A204.1 (cell line): Measurements from ENCODE around the gene HPSE.

Source experiments
- FAIRE-seq: peaks from 2 replicates; lab custom pipeline; 2012; peaks lifted over from hg19 to GRCh38; lab: Jason Lieb, UNC

HPSE gene

GRCh38 chr4:83334425-83335241, at the start of gene HPSE:
HPSE (minus strand) TSS chr4:83334848; CDS start chr4:83334782, 66 bp downstream.
- FAIRE-seq = no peak

- FAIRE-seq = no peak
These were observed 48.2 kb upstream of the HPSE start for GRCh38 chr4:83382850-83383249.

GRCh38 chr4:83381173-83381572, 46.5 kb upstream of the HPSE start:
- FAIRE-seq = no peak

GRCh38 chr4:83378419-83378818, 43.8 kb upstream of the HPSE start:
- FAIRE-seq = no peak

- FAIRE-seq = no peak
These were observed 38.3 kb upstream of the HPSE start for GRCh38 chr4:83372931-83373330.

- no peak for FAIRE-seq
These were observed 37.3 kb upstream of the HPSE start for GRCh38 chr4:83371936-83372335.

GRCh38 chr4:83371235-83371634, 36.6 kb upstream of the HPSE start:
- no peak for FAIRE-seq

GRCh38 chr4:83370640-83370906, 35.9 kb upstream of the HPSE start:
- no peak for FAIRE-seq

- FAIRE-seq = no peak
These were observed 35.4 kb upstream of the HPSE start for GRCh38 chr4:83369831-83370639.

GRCh38 chr4:83364312-83364711, 29.7 kb upstream of the HPSE start:
- no peak for FAIRE-seq

- FAIRE-seq = no peak
These were observed 28.1 kb upstream of the HPSE start for GRCh38 chr4:83362492-83363329.

GRCh38 chr4:83361416-83362103, 26.9 kb upstream of the HPSE start:
- FAIRE-seq = no peak

GRCh38 chr4:83360018-83360417, 25.4 kb upstream of the HPSE start:
- FAIRE-seq = no peak

- no peak for FAIRE-seq
These were observed 23.8 kb upstream of the HPSE start for GRCh38 chr4:83358410-83358809.

GRCh38 chr4:83356899-83357661, 22.4 kb upstream of the HPSE start:
- no peak for FAIRE-seq

- no peak for FAIRE-seq
These were observed 18.9 kb upstream of the HPSE start for GRCh38 chr4:83353516-83353915.

- FAIRE-seq = no peak
These were observed 13.4 kb upstream of the HPSE start for GRCh38 chr4:83348074-83348473.

GRCh38 chr4:83342476-83342875, 7.8 kb upstream of the HPSE start:
- no peak for FAIRE-seq

- FAIRE-seq = no peak
These were observed 6.2 kb upstream of the HPSE start for GRCh38 chr4:83340692-83341343.

- FAIRE-seq = no peak
These were observed 4.9 kb upstream of the HPSE start for GRCh38 chr4:83339573-83339972.

GRCh38 chr4:83335701-83336100, 1.1 kb upstream of the HPSE start:
- FAIRE-seq = no peak
